SU-DHL-6 (cell line): ENCODE data around the gene SLC29A2.

Experiments
- CTCF ChIP-seq: fragments of 200-600 bp; sonication (generic); IDR thresholded peaks from one replicate; pipeline ENCODE4 v1.5.1; 2017; ENCODE audit warnings: antibody characterized with exemption, mild to moderate bottlenecking, low read length, moderate library complexity; ENCODE audit not compliant: insufficient read depth, poor library complexity, severe bottlenecking
- EZH2phosphoT487 ChIP-seq: fragments of 200-600 bp; sonication (generic), shearing (Covaris generic); conservative IDR thresholded peaks from 2 replicates; pipeline ENCODE4 v1.6.1; 2018; ENCODE audit warnings: mild to moderate bottlenecking, antibody characterized with exemption, low read length, moderate library complexity, mixed read lengths

GRCh38 chr11:66331542-66332370 lies 39.8 kb downstream of the SLC29A2 start:
- TF ChIP-seq CTCF (no peak), EZH2phosphoT487 (no peak)
